Peyer's patch (tissue), 4 donors: ENCODE data around the gene PTP4A1.

Experiments used
- CTCF ChIP-seq, 6 experiments: fragments of 450-650 bp in 4 of 6; fragments of 200-600 bp in 2 of 6; sonication (generic) in 1 of 6; IDR thresholded peaks; one replicate each; pipeline ENCODE4 v1.5.1; 2017 to 2019; ENCODE audit warnings: antibody characterized with exemption in 6 of 6, mild to moderate bottlenecking in 3 of 6, moderate library complexity in 1 of 6
- POLR2A ChIP-seq, 2 donors: fragments of 450-650 bp; IDR thresholded peaks; one replicate each; pipeline ENCODE4 v1.5.1; 2017; ENCODE audit warnings: antibody characterized with exemption in 2 of 2, mild to moderate bottlenecking in 2 of 2, moderate library complexity in 2 of 2

- TF ChIP-seq CTCF (IDR thresholded peaks at IDR 0.05): no peak
- no peak for TF ChIP-seq POLR2A (IDR thresholded peaks at IDR 0.05)
Observed at GRCh38 chr6:63543982-63544381, 28.3 kb upstream of the PTP4A1 start.
